ENCODE measurements around the gene ADAMTSL3.
"Not testable (repeated sequence)": the region's sequence is repeated elsewhere in the genome, so short reads cannot be mapped to it uniquely, and the experiment has no call there.

Gene ADAMTSL3

DNA sequence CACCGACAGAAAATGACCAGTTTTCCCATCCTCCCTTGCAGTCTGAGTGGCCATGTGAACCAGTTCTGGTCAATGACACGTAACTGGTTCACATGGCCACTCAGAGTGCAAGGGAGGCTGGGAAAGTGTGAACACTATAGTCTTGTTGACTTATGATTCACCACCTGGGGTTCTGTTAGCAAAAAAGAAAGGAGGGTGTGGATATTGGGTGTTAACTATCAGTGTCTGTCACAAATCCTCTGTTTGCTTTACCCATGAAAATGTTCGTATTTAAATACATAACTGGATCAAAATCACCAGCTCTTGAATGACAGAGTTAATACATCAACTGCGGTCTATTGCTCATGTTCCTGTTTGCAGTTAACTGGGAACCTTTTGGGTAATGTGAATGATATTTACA lies 92.3 kb downstream of the ADAMTSL3 start:
- no peaks in the 10 kb centered on the region for H3K9me3 ChIP-seq (ENCODE audit: insufficient read depth, low read length)
- no peak for TF ChIP-seq SUZ12 (IDR thresholded peaks at IDR 0.05; ENCODE audit: extremely low read depth, insufficient read depth, insufficient read length)
- no peak for TF ChIP-seq ZNF274 (IDR thresholded peaks at IDR 0.05; ENCODE audit: low read depth, low read length)
- no peak for DNase-seq (ENCODE audit: low read depth, low spot score)
- no peak overlapping the region for H3K4me3 ChIP-seq (ENCODE audit: insufficient read length, low read depth)
- H3K4me1 ChIP-seq (ENCODE audit: insufficient read depth, insufficient read length) = no peaks in the 10 kb centered on the region
- no peaks in the 10 kb centered on the region for H3K36me3 ChIP-seq (ENCODE audit: insufficient read depth, insufficient read length, low read length)
- H3K9ac ChIP-seq (ENCODE audit: insufficient read length, low read depth) = no peak overlapping the region
- H3K27me3 ChIP-seq (ENCODE audit: insufficient read depth, insufficient read length) = no peaks in the 10 kb centered on the region

DNA sequence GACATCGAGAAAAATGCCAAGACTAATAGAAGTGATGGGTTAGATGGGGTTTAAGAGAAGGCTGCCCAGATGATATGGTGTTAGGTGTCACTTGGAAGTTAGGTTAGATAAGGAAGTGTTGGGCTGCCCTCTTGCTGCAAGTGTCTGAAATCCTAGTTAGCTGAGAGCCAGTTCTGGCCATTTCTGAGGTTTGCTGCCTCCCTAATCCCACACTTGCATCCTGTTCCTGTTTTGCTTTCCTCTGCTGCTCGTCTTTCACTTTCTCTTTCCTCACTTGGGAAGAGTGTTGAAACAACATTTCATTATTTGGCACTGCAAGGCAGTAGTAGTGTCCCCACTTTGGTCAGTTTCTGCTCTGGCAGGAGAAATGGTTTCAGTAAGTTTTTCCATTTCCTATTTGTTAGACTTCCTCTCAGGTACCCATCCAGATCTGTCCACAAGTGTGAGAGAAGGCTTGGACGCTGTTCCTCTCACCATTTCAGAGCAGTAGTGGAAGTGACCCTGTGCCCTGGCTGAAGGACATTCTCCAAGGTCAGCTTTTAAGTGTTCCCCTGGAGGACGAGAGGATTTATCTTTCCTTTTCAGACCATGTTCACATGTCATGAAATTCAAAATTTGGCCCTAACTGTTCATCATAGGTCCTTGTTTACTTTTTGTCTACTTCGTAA lies 93.3 kb downstream of the ADAMTSL3 start:
- Histone ChIP-seq H3K36me3 (ENCODE audit: insufficient read depth, insufficient read length, low read length) (no peaks in the 10 kb centered on the region), H3K4me3 (ENCODE audit: insufficient read length, low read depth) (no peak overlapping the region), H3K27me3 (ENCODE audit: insufficient read depth, insufficient read length) (no peaks in the 10 kb centered on the region), H3K4me1 (ENCODE audit: insufficient read depth, insufficient read length) (no peaks in the 10 kb centered on the region), H3K9ac (ENCODE audit: insufficient read length, low read depth) (no peak overlapping the region), H3K9me3 (ENCODE audit: insufficient read depth, low read length) (no peaks in the 10 kb centered on the region)
- TF ChIP-seq YY1 (IDR thresholded peaks at IDR 0.05; ENCODE audit: insufficient read depth, insufficient read length) = no peak
- TF ChIP-seq SUZ12 (IDR thresholded peaks at IDR 0.05; ENCODE audit: extremely low read depth, insufficient read depth, insufficient read length) = no peak
- TF ChIP-seq ZNF274 (IDR thresholded peaks at IDR 0.05; ENCODE audit: low read depth, low read length) = no peak
- DNase-seq (ENCODE audit: low read depth, low spot score) = no peak

DNA sequence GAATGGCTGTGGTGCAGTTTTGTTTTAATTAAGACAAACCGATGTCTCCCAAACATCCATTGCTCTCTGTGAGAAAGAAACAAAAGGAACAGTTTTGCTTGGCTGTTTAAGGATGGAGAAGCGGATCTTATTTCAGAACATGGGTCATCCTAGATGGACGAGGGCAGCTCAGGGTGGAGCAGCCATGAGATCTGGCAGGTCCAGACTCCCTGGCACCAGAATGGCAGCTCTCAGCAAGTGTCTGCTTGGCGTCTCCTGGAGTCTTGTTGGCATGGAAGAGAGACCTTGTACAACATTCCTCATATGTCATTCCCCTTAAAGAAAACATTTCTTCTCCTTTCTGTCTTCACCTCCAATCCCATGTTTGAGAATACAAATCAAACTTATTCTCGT lies 93.8 kb downstream of the ADAMTSL3 start:
- no peak overlapping the region for H3K9ac ChIP-seq (ENCODE audit: insufficient read length, low read depth)
- no peaks in the 10 kb centered on the region for H3K4me1 ChIP-seq (ENCODE audit: insufficient read depth, insufficient read length)
- H3K4me3 ChIP-seq (ENCODE audit: insufficient read length, low read depth) = no peak overlapping the region
- H3K36me3 ChIP-seq (ENCODE audit: insufficient read depth, insufficient read length, low read length) = no peaks in the 10 kb centered on the region
- TF ChIP-seq YY1 (IDR thresholded peaks at IDR 0.05; ENCODE audit: insufficient read depth, insufficient read length) (no peak), SUZ12 (IDR thresholded peaks at IDR 0.05; ENCODE audit: extremely low read depth, insufficient read depth, insufficient read length) (no peak), ZNF274 (IDR thresholded peaks at IDR 0.05; ENCODE audit: low read depth, low read length) (no peak)
- DNase-seq (ENCODE audit: low read depth, low spot score) = no peak
- H3K27me3 ChIP-seq (ENCODE audit: insufficient read depth, insufficient read length) = no peaks in the 10 kb centered on the region
- no peaks in the 10 kb centered on the region for H3K9me3 ChIP-seq (ENCODE audit: insufficient read depth, low read length)

DNA sequence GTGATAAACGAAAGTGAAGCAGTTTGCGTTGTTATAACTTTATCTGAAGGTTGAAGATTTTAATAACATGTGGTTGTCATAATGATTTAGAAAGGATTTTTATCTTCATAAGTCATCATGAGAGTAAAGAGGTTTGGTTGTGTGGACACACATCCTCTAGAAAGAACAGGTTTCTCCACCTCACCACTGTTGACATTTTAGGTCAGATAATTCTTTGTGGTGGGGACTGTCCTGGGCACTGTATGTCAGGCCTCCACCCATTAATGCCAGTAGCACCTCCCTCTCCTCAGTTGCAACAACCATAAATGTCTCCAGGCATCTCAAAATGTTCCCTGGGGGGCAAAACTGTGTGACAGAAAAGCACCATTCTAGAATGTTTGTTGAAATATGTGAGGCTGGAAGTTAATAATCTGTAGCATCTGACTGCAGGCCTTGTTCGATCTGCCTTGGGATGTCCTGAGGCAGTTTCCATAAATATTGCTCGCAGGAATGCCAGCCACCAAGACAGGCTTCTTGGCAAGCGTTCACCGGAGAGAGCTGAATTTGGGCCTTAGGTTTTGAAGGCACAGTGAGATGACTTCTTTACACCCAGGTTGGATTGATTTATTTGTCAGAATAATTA lies 100.1 kb downstream of the ADAMTSL3 start:
- no peak for TF ChIP-seq ZNF274 (IDR thresholded peaks at IDR 0.05; ENCODE audit: low read depth, low read length)
- H3K36me3 ChIP-seq (ENCODE audit: insufficient read depth, insufficient read length, low read length) = no peaks in the 10 kb centered on the region
- H3K4me1 ChIP-seq (ENCODE audit: insufficient read depth, insufficient read length) = no peaks in the 10 kb centered on the region
- DNase-seq (ENCODE audit: low read depth, low spot score) = no peak
- no peaks in the 10 kb centered on the region for H3K27me3 ChIP-seq (ENCODE audit: insufficient read depth, insufficient read length)
- no peak overlapping the region for H3K4me3 ChIP-seq (ENCODE audit: insufficient read length, low read depth)
- peaks cover 34% of the 10 kb centered on the region; the same call in 1 of the 2 replicates for H3K9me3 ChIP-seq (ENCODE audit: insufficient read depth, low read length)
- H3K9ac ChIP-seq (ENCODE audit: insufficient read length, low read depth) = no peak overlapping the region

DNA sequence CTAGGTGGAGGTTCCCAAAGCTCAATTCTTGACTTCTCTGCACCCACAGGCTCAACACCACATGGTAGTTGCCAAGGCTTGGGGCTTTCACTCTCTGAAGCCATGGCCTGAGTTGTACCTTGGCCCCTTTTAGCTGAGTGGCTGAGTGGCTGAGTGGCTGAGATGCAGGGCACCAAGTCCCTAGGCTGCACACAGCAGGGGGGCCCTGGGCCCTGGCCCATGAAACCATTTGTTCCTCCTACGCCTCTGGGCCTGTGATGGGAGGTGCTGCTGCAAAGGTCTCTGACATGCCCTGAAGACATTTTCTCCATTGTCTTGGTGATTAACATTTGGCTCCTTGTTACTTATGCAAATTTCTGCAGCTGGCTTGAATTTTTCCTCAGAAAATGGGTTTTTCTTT lies 103.4 kb downstream of the ADAMTSL3 start:
- not testable (repeated sequence) for DNase-seq (ENCODE audit: low read depth, low spot score); H3K9ac ChIP-seq (ENCODE audit: insufficient read length, low read depth); H3K27me3 ChIP-seq (ENCODE audit: insufficient read depth, insufficient read length); H3K4me3 ChIP-seq (ENCODE audit: insufficient read length, low read depth); H3K4me1 ChIP-seq (ENCODE audit: insufficient read depth, insufficient read length); H3K36me3 ChIP-seq (ENCODE audit: insufficient read depth, insufficient read length, low read length)
- peaks cover 34% of the 10 kb centered on the region; the same call in 1 of the 2 replicates for H3K9me3 ChIP-seq (ENCODE audit: insufficient read depth, low read length)

DNA sequence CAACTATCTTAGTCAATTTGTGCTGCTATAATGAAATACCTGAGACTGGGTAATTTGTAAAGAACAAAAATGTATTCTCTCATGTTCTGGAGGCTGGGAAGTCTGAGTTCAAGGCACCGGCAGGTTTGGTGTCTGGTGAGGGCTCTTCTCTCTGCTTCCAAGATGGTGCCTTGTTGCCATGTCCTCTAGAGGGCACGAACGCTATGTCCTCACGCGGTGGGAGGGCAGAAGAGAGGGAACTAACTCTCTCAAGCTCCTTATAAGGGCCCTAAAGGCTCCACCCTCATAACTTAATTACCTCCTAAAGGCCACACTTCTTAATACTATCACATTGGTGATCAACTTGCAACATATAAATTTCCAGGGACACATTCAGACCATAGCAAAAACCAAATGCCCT lies 108.4 kb downstream of the ADAMTSL3 start:
- H3K9ac ChIP-seq (ENCODE audit: insufficient read length, low read depth) = no peak overlapping the region
- H3K9me3 ChIP-seq (ENCODE audit: insufficient read depth, low read length) = peaks cover 16% of the 10 kb centered on the region; the same call in 1 of the 2 replicates
- H3K4me1 ChIP-seq (ENCODE audit: insufficient read depth, insufficient read length) = no peaks in the 10 kb centered on the region
- no peaks in the 10 kb centered on the region for H3K36me3 ChIP-seq (ENCODE audit: insufficient read depth, insufficient read length, low read length)
- TF ChIP-seq SUZ12 (IDR thresholded peaks at IDR 0.05; ENCODE audit: extremely low read depth, insufficient read depth, insufficient read length) (no peak), ZNF274 (IDR thresholded peaks at IDR 0.05; ENCODE audit: low read depth, low read length) (no peak), YY1 (IDR thresholded peaks at IDR 0.05; ENCODE audit: insufficient read depth, insufficient read length) (no peak)
- DNase-seq (ENCODE audit: low read depth, low spot score) = no peak
- no peak overlapping the region for H3K4me3 ChIP-seq (ENCODE audit: insufficient read length, low read depth)
- no peaks in the 10 kb centered on the region for H3K27me3 ChIP-seq (ENCODE audit: insufficient read depth, insufficient read length)

DNA sequence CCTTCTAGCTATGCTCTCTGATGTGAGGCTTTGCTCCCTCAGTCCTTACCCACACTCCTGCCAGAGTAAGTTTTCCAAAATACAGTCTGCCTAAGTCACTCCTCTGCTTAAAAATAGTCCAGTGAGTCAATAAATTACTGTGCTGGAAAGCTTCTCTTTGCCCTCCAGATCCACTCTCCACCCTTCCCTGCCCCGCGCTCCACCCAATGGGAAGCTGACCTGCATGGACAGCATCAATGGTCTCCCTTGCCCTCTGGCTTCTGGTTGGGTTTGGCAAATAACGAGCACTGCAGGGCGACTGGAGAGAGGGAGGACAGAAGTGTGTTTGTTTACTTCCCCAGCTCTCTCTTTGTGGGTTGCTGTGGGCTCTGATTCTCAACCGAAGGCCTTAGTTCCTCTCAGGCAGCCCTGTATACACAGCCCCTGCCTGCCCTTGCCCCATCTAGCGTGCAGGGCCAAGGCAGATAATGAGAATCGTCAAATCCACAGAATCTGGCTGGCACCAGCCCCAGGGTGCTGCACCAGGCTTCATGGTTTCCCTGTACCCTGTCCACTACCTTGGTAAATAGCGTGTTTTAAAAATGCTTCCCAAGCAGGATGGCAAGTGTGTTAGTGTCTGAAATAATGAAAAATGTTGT lies 110.4 kb downstream of the ADAMTSL3 start:
- Histone ChIP-seq H3K9me3 (ENCODE audit: insufficient read depth, low read length) (no peaks in the 10 kb centered on the region), H3K27me3 (ENCODE audit: insufficient read depth, insufficient read length) (no peaks in the 10 kb centered on the region), H3K9ac (ENCODE audit: insufficient read length, low read depth) (no peak overlapping the region), H3K4me3 (ENCODE audit: insufficient read length, low read depth) (no peak overlapping the region), H3K36me3 (ENCODE audit: insufficient read depth, insufficient read length, low read length) (no peaks in the 10 kb centered on the region), H3K4me1 (ENCODE audit: insufficient read depth, insufficient read length) (no peaks in the 10 kb centered on the region)
- no peak for TF ChIP-seq ZNF274 (IDR thresholded peaks at IDR 0.05; ENCODE audit: low read depth, low read length)
- TF ChIP-seq YY1 (IDR thresholded peaks at IDR 0.05; ENCODE audit: insufficient read depth, insufficient read length) = no peak
- no peak for TF ChIP-seq SUZ12 (IDR thresholded peaks at IDR 0.05; ENCODE audit: extremely low read depth, insufficient read depth, insufficient read length)
- DNase-seq (ENCODE audit: low read depth, low spot score) = no peak
